ENCODE results near the gene RFX4.

DNA sequence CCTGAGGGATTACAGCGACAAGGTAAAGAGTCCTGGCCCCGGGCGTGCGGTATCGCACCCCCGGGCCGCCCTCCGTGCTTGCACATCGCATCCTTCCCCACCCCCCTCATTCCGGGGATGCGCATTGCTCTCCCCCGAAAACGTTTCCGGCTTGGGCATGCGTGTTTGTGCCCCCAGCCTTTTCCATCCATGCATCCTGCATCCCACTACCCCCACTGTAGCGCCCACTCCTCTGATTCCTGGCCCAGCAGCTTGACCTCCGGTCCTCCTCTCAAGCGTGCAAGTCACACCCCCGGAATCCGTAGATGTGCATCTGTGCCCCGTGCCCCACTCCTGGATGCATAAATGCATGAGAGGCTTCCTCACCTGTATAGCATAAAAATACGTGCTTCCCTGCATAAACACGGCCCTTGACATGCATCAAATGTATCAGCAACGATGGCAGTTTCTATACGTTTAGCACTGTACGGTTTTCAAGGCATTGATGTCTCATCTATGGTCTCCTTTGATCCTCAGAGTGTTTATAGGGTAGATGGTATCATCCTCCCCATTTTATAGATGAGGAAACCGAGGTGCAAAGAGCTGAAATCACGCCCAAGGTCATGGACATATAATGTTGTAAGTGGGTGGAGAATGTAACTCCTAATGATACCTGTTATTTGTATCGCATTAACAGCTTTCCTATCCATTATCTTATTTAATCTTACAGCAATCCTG is 192.2 kb downstream of the RFX4 start:
- TF ChIP-seq, protein P1, sequence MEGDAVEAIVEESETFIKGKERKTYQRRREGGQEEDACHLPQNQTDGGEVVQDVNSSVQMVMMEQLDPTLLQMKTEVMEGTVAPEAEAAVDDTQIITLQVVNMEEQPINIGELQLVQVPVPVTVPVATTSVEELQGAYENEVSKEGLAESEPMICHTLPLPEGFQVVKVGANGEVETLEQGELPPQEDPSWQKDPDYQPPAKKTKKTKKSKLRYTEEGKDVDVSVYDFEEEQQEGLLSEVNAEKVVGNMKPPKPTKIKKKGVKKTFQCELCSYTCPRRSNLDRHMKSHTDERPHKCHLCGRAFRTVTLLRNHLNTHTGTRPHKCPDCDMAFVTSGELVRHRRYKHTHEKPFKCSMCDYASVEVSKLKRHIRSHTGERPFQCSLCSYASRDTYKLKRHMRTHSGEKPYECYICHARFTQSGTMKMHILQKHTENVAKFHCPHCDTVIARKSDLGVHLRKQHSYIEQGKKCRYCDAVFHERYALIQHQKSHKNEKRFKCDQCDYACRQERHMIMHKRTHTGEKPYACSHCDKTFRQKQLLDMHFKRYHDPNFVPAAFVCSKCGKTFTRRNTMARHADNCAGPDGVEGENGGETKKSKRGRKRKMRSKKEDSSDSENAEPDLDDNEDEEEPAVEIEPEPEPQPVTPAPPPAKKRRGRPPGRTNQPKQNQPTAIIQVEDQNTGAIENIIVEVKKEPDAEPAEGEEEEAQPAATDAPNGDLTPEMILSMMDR (IDR thresholded peaks at IDR 0.05): peak in 1 of 4 experiments; percentile 2
- TF ChIP-seq POLR2AphosphoS5 (IDR thresholded peaks at IDR 0.05): no peak
- TF ChIP-seq POLR2A (IDR thresholded peaks at IDR 0.05): no peak
